IPS-11a (cell line): ENCODE measurements around the gene SYNC.

Experiments
- H3K4me3 ChIP-seq: one replicate; pipeline ENCODE4 v1.5.1; 2013; ENCODE audit warnings: low read depth, low read length, control low read depth

Gene SYNC

GRCh38 chr1:32702599-32703478, at the start of gene SYNC:
Gene SYNC, minus strand, starts transcription at chr1:32702770. Its CDS starts 110 bp downstream, at chr1:32702660.
- peak within 1 kb of the TSS; percentile 51 for H3K4me3 ChIP-seq

GRCh38 chr1:32749771-32750170, 47.2 kb upstream of the SYNC start:
- no peak overlapping the region for H3K4me3 ChIP-seq

DNA sequence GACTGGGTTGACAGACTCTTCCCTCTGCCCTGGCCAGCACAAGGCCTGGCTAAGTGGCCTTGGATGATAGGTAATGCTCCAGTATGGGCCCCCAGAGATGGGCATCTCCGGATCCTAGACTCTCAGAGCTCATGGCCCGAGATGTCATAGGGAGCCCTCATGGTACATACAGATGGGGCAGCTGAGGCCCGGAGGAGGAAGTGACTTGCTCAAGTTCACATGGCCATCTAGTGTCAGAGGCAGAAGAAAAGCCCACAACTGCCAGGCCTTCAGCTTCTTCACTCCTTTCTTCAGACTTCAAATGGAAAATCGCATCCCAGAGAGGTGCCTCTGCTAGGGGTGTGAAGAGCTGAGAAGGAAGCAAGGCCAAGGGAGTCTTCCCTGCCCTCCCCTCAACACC, 46.8 kb upstream of the SYNC start:
- no peak overlapping the region for H3K4me3 ChIP-seq

- H3K4me3 ChIP-seq: no peak overlapping the region
These were observed 46.4 kb upstream of the SYNC start for GRCh38 chr1:32748926-32749325.

DNA sequence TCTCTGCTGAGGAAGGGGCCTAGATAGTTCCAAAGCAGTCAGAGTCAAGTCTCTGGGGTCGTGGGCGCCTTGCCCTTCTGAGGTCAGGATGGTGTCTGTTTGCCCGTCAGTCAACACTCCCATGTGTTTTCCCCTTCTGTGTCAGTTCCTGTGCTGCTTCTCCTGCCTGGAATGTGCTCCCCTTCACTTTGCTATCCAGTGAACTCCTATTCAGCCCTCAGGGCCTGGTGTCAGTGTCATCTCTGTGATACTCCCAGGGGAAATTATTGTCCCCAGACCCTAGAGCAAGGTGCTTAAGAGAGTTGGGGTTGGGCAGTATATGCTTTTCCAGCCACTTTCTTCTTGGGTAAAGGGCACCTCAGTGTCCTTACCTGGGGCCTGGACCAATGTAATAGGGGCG, 45.8 kb upstream of the SYNC start:
- no peak overlapping the region for H3K4me3 ChIP-seq

- no peak overlapping the region for H3K4me3 ChIP-seq
These were observed 43.6 kb upstream of the SYNC start for GRCh38 chr1:32746130-32746529.

GRCh38 chr1:32744071-32744425, 41.5 kb upstream of the SYNC start:
- no peak overlapping the region for H3K4me3 ChIP-seq

- no peak overlapping the region for H3K4me3 ChIP-seq
These were observed 41.0 kb upstream of the SYNC start for GRCh38 chr1:32743380-32744070.

GRCh38 chr1:32742956-32743355, 40.4 kb upstream of the SYNC start:
- H3K4me3 ChIP-seq: no peak overlapping the region

DNA sequence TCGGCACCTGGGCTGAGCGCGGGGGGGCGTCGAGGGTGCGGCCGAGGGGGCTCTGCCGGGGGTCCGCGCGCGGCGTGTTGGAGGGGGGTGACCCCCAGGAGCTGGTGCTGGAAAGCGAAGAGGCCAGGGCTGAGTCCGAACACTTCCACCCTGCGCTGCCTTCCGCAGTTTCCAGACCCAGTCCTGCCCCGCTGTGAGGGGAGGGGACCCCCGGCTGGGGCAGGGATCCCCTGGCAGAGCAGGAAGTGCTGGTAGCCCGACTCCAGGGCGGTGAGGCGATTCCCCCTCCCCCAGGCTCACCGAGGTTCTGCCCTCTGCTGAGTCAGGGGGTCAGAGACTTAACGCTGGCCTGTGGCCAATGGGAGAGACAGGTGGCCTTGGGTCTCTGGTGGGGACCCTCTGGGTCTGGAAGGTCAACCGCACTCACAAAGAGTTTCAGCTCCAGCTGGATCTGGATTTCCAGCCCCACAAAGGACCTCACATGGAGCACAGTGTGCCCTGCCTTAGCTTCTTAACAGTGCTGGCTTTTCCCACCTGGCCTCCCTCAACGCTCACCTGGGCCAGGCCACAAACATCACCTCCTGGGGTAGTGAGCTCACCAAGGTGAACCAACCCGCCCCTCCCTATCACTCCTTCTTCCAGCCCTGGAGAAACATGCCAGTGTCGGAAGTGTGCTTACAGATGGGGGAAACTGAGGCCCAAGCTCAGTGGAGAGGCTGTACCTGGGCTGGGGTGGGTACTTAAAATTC, 39.8 kb upstream of the SYNC start:
- H3K4me3 ChIP-seq: peak overlapping the region; percentile 56

DNA sequence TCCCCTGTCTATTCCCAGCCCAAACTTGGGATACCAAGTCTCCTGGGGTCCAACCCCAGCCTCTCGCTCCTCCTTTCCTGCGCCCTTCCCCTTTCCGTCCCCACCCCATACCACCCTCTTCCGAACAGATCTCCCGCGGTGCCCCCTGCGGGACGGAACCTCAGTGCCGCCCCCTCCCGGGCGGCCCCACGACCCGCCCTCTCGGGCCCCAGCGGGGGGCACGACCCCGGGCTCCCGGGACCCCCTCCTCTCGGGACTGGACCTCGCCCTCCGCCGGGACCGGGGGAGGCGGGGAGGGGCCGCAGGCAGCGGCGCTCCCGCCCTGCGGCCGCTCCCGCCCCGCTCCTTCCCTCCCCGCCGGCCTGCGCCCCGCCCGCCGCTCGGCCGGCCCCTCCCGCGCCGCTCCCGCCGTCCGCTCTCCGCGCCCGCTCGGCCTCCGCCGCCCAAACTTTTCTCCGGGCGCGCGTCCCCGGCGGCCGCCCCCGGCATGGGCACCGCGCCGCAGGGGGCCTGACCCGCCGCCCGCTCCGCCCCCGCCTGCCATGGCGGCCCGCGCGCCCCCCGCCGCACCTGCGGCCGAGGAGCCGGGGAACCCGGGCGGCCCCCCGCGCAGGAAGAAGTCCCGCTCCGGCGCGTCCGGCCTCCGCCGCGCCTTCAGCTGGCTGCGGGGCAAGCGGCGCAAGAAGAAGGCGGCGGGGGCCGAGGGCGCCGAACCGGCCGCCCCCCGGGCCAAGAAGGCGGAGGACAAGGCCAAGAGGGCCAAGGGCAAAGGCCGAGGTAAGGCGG, 39.0 kb upstream of the SYNC start:
- peak overlapping the region; percentile 56 for H3K4me3 ChIP-seq

GRCh38 chr1:32741059-32741412, 38.5 kb upstream of the SYNC start:
- peak overlapping the region; percentile 42 for H3K4me3 ChIP-seq

DNA sequence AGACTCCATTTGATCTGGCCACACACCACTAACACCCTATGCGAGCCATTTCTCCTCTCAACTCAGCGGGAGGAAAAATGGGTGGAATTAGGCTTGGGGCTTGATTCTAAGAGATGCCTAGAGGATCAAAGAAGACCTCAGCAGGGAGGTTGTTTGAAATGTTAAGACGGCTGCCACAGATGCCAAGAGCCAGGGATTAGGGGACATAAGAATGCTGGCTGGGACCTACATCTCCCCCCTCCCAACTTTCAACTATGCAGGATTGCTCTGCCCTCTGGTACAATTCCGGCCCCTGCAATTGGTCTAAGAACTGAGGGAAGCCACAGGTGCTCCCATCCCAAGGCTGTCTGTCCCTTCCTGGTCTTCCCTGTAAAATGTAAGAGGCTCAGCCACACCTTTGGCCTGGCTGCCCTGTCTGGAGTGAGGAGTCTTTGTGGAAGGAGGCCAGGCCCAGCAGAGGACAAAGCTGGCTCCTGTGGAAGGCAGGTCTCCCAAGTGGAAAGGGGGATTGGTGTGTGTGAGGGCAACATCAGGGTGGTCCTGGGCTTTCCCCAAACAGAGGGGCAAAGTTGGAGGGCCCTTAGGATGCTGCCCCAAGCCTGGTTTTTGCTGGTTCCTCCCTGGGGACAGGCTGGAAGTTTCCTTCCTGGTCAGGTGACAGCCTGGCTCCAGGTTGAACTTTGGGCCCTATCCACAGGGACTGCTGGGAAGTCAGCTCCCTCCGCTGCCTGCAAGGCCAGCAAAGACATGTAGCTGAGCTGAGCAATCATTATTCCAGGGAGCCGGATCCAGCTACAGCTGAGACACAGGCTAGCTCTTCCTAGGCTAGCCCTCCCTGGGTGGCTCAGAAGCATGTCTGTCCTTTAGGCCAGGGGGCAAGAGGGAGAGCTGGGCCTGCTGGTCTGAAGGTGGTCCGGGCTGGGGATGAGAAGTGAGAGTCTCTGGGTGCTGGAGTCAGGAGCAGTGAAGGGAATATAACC, 34.5 kb upstream of the SYNC start:
- no peak overlapping the region for H3K4me3 ChIP-seq

- H3K4me3 ChIP-seq: no peak overlapping the region
These were observed 31.2 kb upstream of the SYNC start for GRCh38 chr1:32733582-32734321.

GRCh38 chr1:32729254-32730046, 26.9 kb upstream of the SYNC start:
- no peak overlapping the region for H3K4me3 ChIP-seq

DNA sequence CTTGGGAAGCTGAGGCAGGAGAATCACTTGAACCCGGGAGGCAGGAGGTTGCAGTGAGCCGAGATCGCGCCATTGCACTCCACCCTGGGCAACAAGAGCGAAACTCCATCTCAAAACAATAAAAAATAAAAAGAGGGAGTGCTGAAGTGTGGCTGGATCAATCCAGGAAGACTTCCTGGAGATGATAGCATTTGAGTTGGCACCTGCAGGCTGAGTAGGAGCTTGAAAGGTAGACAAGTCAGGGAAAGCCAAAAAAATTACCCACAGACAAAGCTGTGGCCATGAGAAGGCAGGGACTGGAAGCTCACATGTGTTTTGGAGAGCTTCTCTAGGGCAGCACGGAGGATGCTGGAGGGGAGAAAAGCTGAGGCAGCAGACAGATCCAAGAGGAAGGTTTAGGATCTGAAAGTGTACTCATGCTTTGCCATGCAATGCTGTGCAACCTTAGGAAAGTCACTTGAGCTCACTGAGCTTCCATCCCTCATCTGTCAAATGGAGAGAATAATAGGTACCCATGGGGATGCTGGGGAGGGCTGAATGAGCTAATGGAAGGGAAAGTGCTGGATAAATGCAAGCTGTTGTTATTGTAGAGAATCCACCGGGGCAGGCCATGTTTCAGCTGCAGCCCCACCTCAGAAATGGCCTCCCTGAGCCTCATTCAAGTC, 26.0 kb upstream of the SYNC start:
- H3K4me3 ChIP-seq: no peak overlapping the region

DNA sequence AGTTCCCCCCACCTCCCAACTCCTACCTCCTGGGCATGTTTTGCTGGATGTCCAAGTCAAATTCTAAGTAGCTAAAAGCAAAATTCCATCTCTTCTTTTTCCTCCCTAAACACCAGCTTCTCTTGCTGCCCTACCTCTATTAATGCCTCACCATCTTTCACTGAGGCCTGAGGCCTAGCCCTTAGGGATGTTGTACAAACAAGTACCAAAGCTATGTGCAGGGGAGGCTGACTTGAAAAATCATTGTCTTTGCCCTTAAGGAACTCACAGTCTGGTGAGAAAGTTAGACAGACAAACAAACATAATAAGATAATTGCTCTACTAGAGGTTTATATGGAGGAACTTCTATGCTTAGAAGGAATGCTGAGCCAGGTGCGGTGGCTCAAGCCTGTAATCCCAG, 25.3 kb upstream of the SYNC start:
- H3K4me3 ChIP-seq: no peak overlapping the region

DNA sequence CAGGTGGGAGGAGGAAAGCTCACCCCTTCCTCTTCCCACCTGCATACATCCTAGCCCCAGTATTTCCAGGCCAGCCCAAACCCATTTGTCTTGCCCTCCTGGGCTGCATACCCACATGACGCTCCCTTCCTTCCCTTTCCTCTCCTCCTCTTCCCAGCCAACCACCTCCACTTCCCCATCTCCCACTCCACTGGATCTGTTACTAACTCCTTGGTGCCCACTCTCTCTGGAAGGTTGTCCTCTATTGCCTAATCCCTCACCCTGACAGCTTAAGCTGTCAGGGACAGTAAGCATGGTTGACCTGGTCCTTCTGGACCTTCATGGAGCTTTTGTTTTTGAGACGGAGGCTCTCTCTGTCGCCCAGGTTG, 23.0 kb upstream of the SYNC start:
- H3K4me3 ChIP-seq: no peak overlapping the region
